ENCODE data around the gene SPACA9. TPM values are rescaled to one million over a fixed set of nuclear protein-coding genes. Genes with fewer than 3 reads are reported as not detected.

Gene SPACA9
- total RNA-seq, 4 donors from 2014 or later = 3.0 to 4.2 (median 3.3) TPM

Other genes starting within 250 kb of the SPACA9 start
- 10 to 100 TPM in 3 of 4 donors, 1 to 10 TPM in 1; 8.5 to 15.7 (median 10.8) TPM for gene DDX31, start 208.9 kb upstream of the SPACA9 start, total RNA-seq
- gene GTF3C4, start 208.4 kb upstream of the SPACA9 start, total RNA-seq = 10 to 100 TPM in 1 of 4 donors, 1 to 10 TPM in 3; 9.5 to 11.4 (median 9.6) TPM
- 1 to 10 TPM in 3 of 4 donors, under 1 TPM in 1; 0.68 to 1.3 (median 1.1) TPM for gene AK8, start 614 bp upstream of the SPACA9 start, total RNA-seq
- 10 to 100 TPM; 43.4 to 63.1 (median 51.4) TPM for gene TSC1, start 65.7 kb downstream of the SPACA9 start, total RNA-seq
- gene GFI1B, start 99.8 kb downstream of the SPACA9 start, total RNA-seq = not detected
- 10 to 100 TPM; 32.0 to 63.1 (median 41.1) TPM for gene GTF3C5, start 152.1 kb downstream of the SPACA9 start, total RNA-seq
- gene CEL, start 183.1 kb downstream of the SPACA9 start, total RNA-seq = under 1 TPM in 1 of 4 donors, not detected in 3; 0.75 TPM
- gene RALGDS, start 242.3 kb downstream of the SPACA9 start, total RNA-seq = 10 to 100 TPM; 26.0 to 95.1 (median 38.9) TPM